ENCODE data around the gene LAMB2.

LAMB2 gene

DNA sequence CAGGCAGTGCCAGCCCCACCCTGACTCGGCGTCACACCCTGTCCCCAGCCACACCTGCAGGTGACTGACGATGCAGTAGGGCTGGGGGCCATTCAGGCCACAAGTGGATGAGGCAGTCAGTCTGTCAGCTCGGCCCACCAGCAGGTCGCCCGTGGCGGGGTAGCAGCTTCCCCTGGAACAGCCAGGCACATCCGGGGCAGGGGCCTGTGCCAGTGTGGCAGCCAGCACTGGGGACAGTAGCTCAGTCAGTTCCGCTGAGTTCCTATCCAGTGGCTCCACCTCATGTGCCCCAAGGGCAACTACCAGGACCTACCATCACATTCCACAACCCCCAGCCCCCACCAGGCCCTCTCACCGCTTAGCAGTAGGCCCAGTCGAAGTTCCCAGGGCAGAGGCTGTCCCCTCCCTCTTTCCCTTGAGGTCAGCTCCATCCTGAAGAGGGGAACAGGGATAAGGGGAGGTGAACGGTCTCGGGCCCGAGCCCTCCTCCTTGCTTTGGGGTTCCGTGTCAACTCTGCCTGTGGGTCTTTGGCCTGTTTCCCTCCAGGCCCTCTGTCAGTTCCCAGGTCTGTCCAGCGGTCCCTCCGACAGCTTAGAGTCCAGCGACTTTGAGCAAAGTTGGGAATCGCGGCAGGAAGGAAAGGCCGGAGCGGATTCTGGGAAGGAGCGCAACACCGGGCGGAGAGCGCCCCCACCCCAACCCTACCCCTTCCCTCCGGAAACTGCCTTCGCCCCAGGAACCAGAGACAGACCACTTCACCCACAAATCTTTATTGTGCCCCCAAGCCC is at the start of gene LAMB2:
Gene LAMB2 (minus strand): TSS at position 614 of the 789 bp plus-strand sequence. CDS start 183 bp downstream, at position 431.
- DNase-seq: peak; percentile 11

DNA sequence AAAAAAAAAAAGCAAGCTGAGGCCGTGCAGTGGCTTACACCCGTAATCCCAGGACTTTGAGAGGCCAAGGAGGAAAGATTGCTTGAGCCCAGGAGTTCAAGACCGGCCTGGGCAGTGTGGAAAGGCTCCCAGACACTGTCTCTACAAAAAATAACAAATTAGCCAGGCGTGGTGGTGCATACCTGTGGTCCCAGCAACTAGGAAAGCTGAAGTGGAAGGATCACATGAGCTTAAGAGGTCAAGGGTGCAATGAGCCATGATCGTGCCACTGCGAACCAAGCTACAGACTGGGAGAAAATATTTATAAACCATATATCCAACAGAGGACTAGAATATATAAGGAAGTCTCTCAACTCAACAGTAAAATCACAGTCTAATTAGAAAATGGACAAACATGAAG is 48.5 kb upstream of the LAMB2 start:
- no peak for DNase-seq

DNA sequence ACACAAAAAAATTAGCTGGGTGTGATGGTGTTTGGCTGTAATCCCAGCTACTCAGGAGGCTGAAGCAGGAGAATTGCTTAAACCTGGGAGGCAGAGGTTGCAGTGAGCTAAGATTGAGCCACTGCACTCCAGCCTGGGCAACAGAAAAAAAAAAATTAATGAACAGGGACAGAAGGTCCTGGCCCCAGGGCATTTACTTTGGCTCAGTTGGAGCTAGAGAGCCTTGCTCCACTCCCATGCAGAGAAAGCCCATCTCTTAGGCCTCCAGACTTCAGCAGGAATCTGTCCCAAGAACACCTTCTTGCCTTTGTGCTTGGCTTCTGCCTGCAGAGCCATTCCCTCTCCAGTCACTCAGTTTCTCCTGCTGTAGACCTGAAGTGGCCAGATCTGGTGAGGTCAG is 47.3 kb upstream of the LAMB2 start:
- DNase-seq: no peak

DNA sequence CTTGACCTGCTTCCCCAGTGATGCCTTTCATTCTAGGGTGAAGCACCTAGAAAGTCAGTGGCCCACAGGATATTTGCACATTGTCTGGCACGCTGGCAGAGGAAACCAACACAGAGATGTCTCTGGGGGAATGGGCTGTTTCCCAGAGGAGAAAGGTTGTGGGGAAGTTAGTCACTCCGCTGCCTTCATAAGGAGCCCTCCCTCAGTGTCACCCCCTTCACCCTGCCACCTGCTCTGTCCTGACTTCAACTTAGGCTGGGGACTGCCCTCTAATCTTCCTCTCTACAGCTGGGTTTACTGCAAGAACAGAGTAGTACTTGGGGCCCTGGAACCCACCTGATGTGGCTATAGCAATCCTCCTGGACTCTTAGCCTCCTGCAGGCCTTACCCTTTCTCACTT is 44.2 kb upstream of the LAMB2 start:
- DNase-seq: no peak

DNA sequence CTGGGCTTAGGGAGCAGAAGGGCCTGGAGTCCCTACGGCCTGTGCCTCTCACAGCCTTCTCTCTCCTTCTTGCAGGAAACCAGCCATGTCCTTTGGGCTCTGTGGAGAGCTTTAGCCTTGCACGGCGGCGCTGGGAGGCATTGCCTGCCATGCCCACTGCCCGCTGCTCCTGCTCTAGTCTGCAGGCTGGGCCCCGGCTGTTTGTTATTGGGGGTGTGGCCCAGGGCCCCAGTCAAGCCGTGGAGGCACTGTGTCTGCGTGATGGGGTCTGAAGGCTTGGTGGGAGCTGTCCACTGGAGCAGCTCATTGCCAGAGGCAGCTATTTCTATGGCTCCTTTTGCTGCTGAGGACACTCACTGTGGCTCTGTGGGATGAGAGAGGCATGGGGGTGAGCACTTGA is 42.7 kb upstream of the LAMB2 start:
- no peak for DNase-seq

DNA sequence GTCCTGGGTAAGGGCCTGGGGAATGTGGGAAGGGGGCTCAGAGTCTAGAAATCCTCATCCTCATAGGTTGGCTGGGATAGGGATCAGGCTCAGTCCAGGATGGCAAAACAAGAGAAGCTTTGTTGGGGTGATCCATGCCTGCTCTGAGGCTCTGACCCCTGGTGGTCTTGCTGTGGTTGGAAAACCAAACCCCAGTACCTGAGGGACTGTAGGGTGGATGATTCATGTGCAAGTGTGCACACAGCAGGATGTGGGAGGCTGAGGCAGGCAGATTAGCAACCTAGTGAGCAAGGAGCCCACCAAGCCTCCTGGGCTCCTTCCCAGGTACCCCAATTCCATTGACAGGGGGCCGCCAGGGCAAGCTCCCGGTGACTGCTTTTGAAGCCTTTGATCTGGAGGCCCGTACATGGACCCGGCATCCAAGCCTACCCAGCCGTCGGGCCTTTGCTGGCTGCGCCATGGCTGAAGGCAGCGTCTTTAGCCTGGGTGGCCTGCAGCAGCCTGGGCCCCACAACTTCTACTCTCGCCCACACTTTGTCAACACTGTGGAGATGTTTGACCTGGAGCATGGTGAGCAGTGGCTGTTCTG is 41.6 kb upstream of the LAMB2 start:
- no peak for DNase-seq

DNA sequence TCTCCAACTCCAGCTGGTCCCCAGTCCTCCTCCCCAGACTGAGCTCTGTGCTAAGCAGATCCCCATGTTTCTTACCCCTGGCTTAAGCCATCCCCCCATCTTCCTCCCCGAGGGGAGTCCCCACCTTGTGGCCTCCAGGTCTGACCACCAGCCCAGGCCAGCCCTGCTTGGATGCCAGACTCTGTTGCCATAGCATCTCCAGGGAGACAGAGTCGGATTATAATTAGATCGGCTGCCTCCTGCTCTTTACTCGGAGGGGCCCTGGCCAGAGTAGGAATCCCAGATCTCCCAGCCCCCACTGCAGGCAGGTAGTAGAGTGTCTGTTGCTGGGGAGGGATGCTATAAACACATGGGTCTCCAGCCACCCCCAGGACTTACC is 40.9 kb upstream of the LAMB2 start:
- DNase-seq: no peak

DNA sequence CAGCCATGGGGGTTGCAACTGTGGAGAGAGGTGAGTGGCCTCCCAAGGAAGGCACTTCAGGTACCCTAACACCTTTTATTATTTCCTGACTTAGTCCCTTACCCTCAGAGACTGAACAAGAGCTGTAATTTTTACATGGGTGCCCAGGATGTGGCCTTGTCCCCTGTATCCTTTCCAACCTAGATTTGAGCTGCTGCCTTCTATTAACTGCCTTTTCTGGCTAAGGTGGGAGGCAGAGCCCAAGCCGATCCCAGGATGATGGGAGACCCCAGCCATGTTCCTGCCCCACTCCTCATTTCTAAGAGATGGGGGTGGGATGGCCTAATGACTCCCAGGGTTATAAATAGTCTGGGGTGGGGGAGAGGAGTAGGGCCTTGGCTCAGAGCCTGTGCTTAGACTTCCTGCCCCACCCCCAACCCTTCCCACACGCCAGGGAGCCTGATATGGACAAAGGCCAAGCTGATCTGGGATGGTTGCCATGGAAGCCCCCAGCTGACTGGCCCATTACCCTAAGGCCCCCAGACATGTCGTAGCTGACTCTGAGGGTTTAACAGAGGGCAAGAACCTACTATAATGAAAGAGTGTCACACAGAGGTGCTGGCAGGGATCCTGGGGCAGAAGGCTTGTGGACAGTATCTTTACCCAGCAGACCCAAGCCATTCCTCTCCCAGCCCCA is 40.4 kb upstream of the LAMB2 start:
- DNase-seq: peak; percentile 19

DNA sequence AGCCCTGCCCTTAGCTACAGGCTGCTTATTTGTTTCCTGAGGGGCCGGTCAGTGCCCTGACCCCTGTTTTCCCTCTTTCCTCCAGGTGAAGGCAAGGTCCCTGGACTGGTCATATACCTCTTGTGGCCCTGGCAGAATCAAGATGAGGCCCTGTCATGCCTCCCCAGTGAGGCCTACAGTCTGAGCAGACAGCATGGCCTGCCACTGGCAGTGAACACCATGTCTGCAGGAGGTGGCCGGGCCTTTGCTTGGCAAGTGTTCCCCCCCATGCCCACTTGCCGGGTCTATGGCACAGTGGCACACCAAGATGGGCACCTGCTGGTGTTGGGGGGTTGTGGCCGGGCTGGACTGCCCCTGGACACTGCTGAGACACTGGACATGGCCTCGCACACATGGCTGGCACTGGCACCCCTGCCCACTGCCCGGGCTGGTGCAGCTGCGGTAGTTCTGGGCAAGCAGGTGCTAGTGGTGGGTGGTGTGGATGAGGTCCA is 39.7 kb upstream of the LAMB2 start:
- no peak for DNase-seq

DNA sequence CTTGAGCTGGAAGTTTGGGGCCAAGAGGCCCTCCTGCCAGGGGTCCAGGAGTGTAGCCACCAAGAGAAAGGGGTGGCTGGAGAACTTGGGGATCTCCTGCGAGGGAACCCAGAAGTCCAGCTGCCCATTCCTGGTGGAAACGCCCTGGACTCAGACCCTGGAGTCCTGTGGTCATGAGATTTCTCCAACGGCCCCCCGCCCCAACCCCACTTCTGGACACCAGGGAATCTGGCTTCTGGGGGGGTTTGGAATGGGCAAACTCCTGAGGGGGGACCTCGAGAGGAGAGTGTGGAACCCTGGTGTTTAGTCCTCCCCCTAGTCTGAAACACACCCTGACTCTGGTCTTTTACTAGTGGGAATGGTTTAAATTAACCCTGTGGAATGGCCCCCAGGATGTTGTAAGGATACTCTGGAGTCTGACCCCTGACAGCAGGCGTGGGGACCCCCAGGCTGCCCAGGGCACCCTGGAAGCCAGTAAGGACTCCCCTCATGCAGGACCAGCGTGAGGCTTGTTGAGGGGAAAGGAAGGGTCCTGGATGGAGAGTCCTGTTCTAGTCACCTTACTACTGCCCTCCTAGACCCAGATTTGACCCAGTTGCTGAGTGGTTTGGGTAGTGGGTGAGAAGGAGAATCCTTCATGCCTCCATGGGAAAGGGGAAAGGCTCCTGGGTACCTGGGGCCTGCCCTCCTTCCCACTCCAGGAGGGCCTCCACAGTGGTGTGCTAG is 39.1 kb upstream of the LAMB2 start:
- DNase-seq: no peak

DNA sequence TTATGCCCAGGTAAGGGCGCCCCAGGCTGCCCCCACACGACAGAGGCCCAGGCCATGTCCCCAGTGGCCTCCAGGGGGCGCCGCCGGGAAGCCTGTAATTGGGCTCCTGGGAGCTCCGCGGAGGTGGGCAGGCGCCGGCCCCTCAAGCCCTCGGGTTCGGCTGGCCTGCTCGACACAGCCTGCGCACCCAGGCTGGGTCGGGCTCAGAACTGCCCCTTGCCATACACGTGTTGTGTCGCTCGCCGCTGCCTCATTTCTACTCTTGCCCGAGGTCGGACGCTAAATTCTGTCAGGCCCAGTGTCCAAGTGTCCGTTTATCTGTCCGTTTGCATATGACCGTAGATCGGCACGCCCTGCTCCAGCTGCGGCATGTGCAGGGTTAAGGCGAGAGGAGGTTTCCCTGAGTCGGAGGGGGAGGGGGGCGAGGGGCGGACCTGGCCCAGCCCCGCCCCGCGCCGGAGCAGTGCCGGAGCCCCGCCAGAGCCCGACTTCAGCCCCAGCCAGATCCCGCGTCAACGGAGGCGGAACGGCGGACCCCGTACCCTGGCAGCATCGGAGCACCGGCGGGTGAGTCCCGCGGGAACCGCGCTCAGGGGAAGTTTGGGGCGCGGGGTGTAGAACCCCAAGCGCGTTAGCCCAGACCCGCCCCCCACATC is 38.4 kb upstream of the LAMB2 start, which contains the start of gene KLHDC8B:
Gene KLHDC8B (plus strand): TSS at position 480 of the 656 bp plus-strand sequence. CDS start 1,172 bp downstream, outside the sequence.
- DNase-seq: peak; percentile 74

DNA sequence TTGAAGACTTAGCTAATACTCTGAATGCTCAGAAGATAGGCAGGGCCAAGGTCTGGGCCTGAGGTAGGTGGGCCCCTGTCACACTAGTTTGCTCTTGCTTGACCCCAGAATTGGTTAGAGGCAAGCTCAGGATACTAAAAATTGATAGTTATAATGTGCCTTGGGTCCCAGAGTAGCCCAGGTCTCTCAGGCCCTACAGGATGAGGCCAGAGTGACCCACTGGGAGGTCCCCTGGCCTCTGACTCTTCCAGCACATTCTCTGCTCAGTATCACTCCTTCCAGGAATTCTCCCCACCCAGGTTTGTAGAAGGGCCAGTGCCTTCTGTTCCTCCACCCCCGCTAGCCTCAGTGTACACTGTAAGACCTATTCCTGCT is 37.9 kb upstream of the LAMB2 start:
- DNase-seq: no peak

DNA sequence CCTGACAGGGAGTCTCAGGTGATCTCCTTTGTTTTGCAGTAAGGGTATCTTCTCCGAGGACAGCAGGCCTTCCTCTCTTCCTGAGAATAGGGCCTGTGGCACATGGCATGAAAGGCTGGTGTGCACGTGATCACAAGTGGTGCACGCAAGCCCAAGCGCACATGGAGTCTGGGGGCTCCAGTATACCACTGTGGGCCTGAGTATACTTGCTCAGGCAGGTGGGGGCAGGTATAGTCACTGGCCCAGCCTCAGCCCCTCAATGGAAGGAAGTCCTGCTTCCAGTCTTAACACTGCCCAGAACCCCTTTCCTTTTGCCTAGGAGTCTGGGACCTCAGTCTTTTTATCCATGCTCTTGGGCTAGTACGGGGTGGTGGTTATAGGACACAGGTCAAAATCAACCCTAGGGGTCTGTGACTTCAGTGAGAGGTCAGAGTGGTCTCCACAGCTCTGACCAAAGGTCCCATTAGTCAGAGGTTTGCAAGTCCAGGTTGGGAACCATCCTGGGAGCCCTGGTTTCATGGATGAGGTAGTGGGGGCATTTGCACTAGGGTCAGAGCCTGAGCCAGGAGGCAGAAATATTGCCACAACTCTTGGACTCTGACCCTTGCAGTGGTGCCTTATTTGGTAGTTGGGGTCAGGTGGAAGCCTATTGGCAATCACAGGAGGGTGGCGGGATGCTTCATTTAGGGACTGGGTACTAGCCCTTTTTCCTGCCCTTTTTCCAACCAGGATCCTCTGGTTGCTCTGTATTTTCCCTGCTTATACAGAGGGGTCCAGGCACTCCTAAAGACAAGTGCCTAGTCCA is 34.1 kb upstream of the LAMB2 start:
- DNase-seq: no peak

DNA sequence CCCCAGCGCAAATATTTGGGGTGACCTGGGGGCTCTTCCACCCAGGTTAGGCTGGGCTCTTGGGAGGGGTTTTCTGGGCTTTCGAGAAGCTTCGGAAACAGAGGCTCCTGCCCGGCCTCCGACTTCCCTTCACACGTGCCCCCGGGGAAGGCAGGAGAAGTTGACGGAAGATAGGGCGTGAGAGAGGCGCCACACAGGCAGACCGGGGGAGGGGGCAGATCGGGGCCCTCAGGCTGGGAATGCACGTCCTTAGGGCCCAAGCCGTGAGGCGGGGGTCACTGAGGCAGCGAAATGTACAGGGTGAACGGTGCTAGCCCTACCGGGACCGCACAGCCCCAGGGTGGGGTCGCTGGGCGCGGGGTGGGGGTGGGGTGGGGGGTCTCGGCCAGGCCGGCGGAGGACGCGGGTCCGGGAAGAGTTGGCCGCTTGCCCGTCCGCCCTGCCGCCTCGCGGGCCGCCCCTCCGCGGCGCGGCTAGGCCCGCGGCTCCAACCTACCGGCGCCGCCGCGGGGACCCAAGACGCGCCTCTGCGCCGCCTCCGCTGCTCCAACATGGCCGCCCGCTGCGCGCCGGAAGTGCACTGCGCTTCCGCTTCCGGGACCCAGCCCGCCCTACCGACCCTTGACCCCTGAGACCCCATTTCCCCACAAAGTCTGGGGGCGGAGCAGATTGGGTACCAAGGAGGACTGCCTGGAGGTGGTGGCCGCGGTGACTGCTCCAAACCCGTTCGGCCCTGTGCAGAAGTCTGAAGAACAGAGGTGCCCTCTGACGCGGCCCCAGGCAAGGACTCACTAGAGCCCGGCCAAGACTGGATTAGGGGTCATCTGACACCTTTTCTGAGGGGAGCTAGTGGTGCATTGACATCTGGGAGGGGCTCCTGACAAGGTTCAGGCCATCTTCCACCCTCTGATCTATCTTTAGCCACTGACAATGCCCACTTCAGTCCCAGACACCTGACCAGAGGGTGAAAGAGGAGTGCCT is 33.2 kb upstream of the LAMB2 start, which contains the start of gene CCDC71:
Gene CCDC71 (minus strand): TSS at position 561 of the 981 bp plus-strand sequence. CDS start 2,123 bp downstream, outside the sequence.
- peak; percentile 31 for DNase-seq

DNA sequence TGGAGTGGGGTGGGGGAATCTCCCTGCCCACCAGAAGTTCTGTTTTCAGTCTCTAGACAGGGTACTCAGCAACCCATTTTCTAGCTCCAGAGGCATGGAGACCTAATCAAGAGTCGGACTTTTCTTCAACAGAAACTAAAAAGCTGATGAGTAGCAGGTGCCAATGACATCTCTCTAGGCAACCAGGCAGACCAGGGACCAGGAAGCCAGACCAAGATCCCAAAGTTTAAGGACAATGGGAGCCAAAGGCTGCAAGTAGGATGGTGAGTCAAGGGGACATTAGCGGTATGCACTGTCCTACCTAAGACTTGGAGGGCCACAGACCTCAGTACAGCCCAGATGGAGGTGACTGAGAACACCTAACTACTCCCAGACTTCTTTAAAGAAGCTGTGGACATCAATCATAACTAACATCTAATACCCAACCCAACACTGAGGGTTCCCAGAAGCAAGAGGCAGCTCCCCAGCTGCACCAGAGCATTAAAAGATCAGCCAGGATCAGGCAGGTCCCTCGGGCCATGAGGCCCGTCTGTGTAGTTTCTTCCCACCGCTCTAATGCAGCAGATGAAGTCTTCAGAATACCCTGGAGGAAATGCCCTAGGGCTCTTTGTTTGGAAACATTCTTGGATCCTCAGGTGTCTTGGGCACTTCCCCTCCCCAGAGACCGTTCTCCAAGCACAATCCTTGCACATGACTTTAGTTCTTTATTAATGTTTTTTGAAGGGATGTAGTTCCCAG is 32.3 kb upstream of the LAMB2 start:
- no peak for DNase-seq

DNA sequence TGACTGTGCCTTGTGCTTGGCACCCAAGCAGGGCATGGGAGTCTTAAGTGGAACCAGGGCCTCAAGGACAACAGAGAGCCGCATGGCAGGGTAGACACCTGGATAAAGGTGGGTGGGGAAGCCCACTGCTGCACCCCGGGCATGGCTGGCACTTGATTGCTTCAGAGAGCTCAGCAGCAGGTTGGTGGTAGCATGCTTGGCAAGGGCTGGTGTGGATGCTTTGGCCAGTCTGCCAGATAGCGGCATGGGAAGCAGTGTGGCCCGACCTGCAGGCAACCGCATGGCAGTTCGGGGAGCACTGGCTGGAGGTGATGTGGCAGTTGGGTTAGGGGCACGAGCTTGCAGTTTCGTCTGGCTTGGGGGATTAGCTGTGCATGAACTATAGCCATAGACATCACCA is 30.8 kb upstream of the LAMB2 start:
- DNase-seq: no peak

DNA sequence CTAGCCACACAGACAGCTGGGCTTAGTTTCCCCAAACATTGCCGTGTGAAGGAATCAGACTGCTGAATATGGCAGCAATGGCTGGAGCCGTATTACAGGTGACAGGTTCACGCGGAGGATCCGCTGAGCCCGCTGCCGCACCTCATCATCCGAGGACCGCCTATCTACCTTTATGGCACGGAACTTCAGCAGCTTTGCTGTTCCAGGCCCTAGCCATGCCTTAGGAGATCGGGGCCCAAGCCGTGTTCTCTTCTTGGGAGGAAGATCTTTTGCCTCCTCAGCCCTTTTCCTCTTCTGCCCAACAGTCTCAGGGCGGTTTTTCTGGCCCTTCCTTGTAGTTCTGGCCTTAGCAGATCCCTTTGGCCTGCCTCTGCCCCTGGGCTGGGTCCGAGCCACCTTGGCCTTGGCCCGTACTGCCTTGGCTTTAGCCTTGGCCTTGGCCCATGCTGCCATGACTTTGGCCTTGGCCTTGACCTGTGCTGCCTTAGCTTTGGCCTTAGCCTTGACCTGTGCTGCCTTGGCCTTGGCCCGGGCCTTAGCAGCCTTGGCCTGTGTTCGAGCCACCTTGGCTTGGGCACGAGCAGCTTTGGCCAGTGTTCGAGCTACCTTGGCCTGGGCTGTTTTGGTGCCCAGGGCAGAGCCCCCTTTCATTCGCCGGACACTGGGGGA is 30.0 kb upstream of the LAMB2 start:
- no peak for DNase-seq

DNA sequence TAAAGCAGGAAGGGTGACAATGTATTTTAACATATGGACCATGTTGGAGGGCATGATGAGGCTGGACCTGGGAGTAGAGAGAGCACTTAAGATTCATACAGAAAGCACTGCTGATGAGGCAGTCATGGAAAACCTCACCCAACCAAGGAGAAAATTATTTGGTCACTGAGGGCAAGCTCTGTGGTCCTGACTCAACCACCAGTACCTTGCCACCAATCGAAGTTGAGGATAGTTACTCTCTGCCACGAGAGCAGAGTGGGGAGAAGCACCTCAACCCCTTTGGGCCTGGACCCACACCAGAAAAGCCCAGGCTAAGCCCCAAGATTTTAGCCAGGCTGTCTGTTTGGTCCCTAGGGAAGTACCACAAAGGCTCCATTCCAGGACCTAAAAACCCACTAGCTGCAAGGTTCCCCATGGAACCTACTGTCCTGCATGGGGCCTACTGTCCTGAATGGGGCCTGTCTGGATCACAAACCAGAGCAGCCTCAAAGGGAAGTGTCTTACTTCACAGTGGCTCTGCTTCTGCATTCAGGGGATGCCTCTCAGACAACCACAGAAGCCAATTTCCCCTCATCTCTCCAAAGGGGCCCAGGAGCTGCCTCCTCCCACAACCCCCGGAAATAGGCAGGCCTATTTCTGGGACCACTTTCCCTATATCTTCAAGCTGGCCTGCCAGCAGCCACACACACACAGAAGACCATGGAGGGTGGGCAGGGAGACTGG is 29.1 kb upstream of the LAMB2 start:
- no peak for DNase-seq
